GM23338 (cell line): ENCODE measurements around the gene ABCA13. TPM values are rescaled to one million over a fixed set of nuclear protein-coding genes. Genes with fewer than 3 reads are reported as not detected.

Experiments
- ATAC-seq: fragments of 200-7000 bp; cut with Tn5 transposase; 3 replicates; pipeline ENCODE4 v1.9.1; 2020
- DNase-seq: peaks from one replicate; pipeline ENCODE4 v3.0.0-alpha.2; 2015; ENCODE audit warnings: low spot score
- H2AFZ ChIP-seq: fragments of 200-600 bp; sonication (generic); 2 replicates; pipeline ENCODE4 v1.8.0; 2016; ENCODE audit warnings: antibody characterized with exemption, mild to moderate bottlenecking, moderate library complexity
- H3F3A ChIP-seq: fragments of 200-600 bp; sonication (generic); replicated peaks from 2 replicates; pipeline ENCODE4 v1.8.0; 2017; ENCODE audit warnings: antibody characterized with exemption, mixed run types, low read depth
- H3K27ac ChIP-seq: fragments of 200-600 bp; sonication (generic); 2 replicates; pipeline ENCODE4 v1.6.1; 2016; ENCODE audit warnings: low read depth
- H3K27me3 ChIP-seq: fragments of 200-600 bp; sonication (generic); 2 replicates; pipeline ENCODE4 v1.8.0; 2016; ENCODE audit warnings: mild to moderate bottlenecking, mixed run types, moderate library complexity; ENCODE audit not compliant: insufficient read depth
- H3K36me3 ChIP-seq: fragments of 200-600 bp; sonication (generic); 2 replicates; pipeline ENCODE4 v1.8.0; 2016; ENCODE audit warnings: mild to moderate bottlenecking; ENCODE audit not compliant: insufficient read depth
- H3K4me1 ChIP-seq: fragments of 200-600 bp; sonication (generic); 2 replicates; pipeline ENCODE4 v1.8.0; 2016; ENCODE audit warnings: mild to moderate bottlenecking, moderate library complexity; ENCODE audit not compliant: insufficient read depth
- H3K4me2 ChIP-seq: fragments of 200-600 bp; sonication (generic); 2 replicates; pipeline ENCODE4 v1.7.1; 2017; ENCODE audit warnings: mixed run types
- H3K4me3 ChIP-seq: fragments of 200-600 bp; sonication (generic); 2 replicates; pipeline ENCODE4 v1.6.1; 2016; ENCODE audit warnings: mixed run types
- H3K79me2 ChIP-seq: fragments of 200-600 bp; sonication (generic); replicated peaks from 2 replicates; pipeline ENCODE4 v1.8.0; 2017; ENCODE audit warnings: mild to moderate bottlenecking; ENCODE audit not compliant: insufficient read depth
- H3K9me2 ChIP-seq: fragments of 200-600 bp; sonication (generic); 2 replicates; pipeline ENCODE4 v1.8.0; 2017; ENCODE audit not compliant: insufficient read depth
- H4K20me1 ChIP-seq: fragments of 200-600 bp; sonication (generic); replicated peaks from 2 replicates; pipeline ENCODE4 v1.8.0; 2017; ENCODE audit warnings: mild to moderate bottlenecking; ENCODE audit not compliant: insufficient read depth
- H3K27ac Mint-ChIP-seq: 2 replicates; pipeline ENCODE4 v1.8.0; 2020; ENCODE audit warnings: inconsistent platforms, mild to moderate bottlenecking, moderate library complexity, mixed read lengths
- H3K27me3 Mint-ChIP-seq: 3 replicates; pipeline ENCODE4 v1.8.0; 2022; ENCODE audit warnings: low read depth, mild to moderate bottlenecking, moderate library complexity, mixed read lengths, inconsistent platforms; ENCODE audit not compliant: insufficient read depth, poor library complexity
- H3K36me3 Mint-ChIP-seq: 3 replicates; pipeline ENCODE4 v1.8.0; 2021; ENCODE audit warnings: low read depth, mild to moderate bottlenecking, inconsistent platforms, moderate library complexity, mixed read lengths
- H3K4me1 Mint-ChIP-seq: 3 replicates; pipeline ENCODE4 v1.8.0; 2020; ENCODE audit warnings: mild to moderate bottlenecking, inconsistent platforms, mixed read lengths
- H3K4me3 Mint-ChIP-seq: 3 replicates; pipeline ENCODE4 v1.8.0; 2021; ENCODE audit warnings: moderate library complexity, mild to moderate bottlenecking, inconsistent platforms, mixed read lengths
- H3K9me3 Mint-ChIP-seq: 3 replicates; pipeline ENCODE4 v1.8.0; 2020; ENCODE audit warnings: moderate library complexity, mild to moderate bottlenecking, inconsistent platforms, mixed read lengths
- CREB1 ChIP-seq: fragments of 250-450 bp; sonication (Bioruptor Pico); IDR thresholded peaks from 2 replicates; pipeline ENCODE4 v1.5.0; 2020; ENCODE audit warnings: low read depth, mild to moderate bottlenecking, moderate library complexity
- EZH2 ChIP-seq: fragments of 200-600 bp; sonication (generic); IDR thresholded peaks from one replicate; pipeline ENCODE4 v1.8.0; 2017; ENCODE audit warnings: antibody characterized with exemption, mild to moderate bottlenecking, low read depth; ENCODE audit not compliant: unreplicated experiment
- EZH2phosphoT487 ChIP-seq: fragments of 200-600 bp; sonication (generic); IDR thresholded peaks from one replicate; pipeline ENCODE4 v1.8.1; 2018; ENCODE audit warnings: antibody characterized with exemption; ENCODE audit not compliant: unreplicated experiment
- JUNB ChIP-seq: IDR thresholded peaks from one replicate; pipeline ENCODE4 v1.6.1; 2016; ENCODE audit warnings: antibody characterized with exemption; ENCODE audit not compliant: unreplicated experiment
- NANOG ChIP-seq: IDR thresholded peaks from 2 replicates; pipeline ENCODE4 v1.6.1; 2016; ENCODE audit warnings: antibody characterized with exemption, borderline replicate concordance
- POLR2AphosphoS5 ChIP-seq: IDR thresholded peaks from 2 replicates; pipeline ENCODE4 v1.6.1; 2016; ENCODE audit warnings: antibody characterized with exemption, low read depth
- REST ChIP-seq: IDR thresholded peaks from one replicate; pipeline ENCODE4 v1.6.1; 2018; ENCODE audit warnings: antibody characterized with exemption; ENCODE audit not compliant: unreplicated experiment
- STAT1 ChIP-seq: IDR thresholded peaks from one replicate; pipeline ENCODE4 v1.6.1; 2016; ENCODE audit warnings: antibody characterized with exemption; ENCODE audit not compliant: unreplicated experiment
- ZNF114 ChIP-seq: fragments of 250-450 bp; sonication (Bioruptor Pico); IDR thresholded peaks from 2 replicates; pipeline ENCODE4 v1.5.0; 2020; ENCODE audit warnings: mild to moderate bottlenecking, moderate library complexity
- ZNF331 ChIP-seq: fragments of 250-450 bp; sonication (Bioruptor Pico); IDR thresholded peaks from 2 replicates; pipeline ENCODE4 v1.5.0; 2020; ENCODE audit warnings: low read depth, mild to moderate bottlenecking, moderate library complexity
- ZNF462 ChIP-seq: fragments of 250-450 bp; sonication (Bioruptor Pico); IDR thresholded peaks from 2 replicates; pipeline ENCODE4 v1.5.0; 2020; ENCODE audit warnings: mild to moderate bottlenecking, moderate library complexity
- polyA plus RNA-seq: library from polyadenylated mRNA; unstranded; fragments of >200 nt; fragmentation: Nextera tagmentation; extraction: Ambion mirVana; gene quantifications from 2 replicates; pipeline ENCODE4 v1.2.1, GENCODE V29; 2016
- total RNA-seq: library from RNA; depleted of rRNA; stranded (reverse); fragments of >200 nt; shearing (Covaris generic); gene quantifications from 2 replicates; pipeline ENCODE4 v1.2.3, GENCODE V29; 2014
- TF ChIP-seq, protein P1 (sequence below), 2 experiments: fragments of 200-600 bp in 1 of 2; sonication (generic) in 1 of 2; conservative IDR thresholded peaks; 2 replicates each; pipeline versions ENCODE4 v1.5.1 to v1.6.1; 2016 to 2017; ENCODE audit warnings: antibody characterized with exemption in 2 of 2, low read depth in 2 of 2, mild to moderate bottlenecking in 2 of 2, moderate library complexity in 1 of 2
- TF ChIP-seq, protein P2 (sequence below): IDR thresholded peaks from 2 replicates; pipeline ENCODE4 v1.6.1; 2016; ENCODE audit warnings: antibody characterized with exemption

The ABCA13 gene
- total and polyA plus RNA-seq, 2 experiments from 2014 or later = 0.21 TPM; not detected in 1

GRCh38 chr7:48502021-48502420, 330.8 kb downstream of the ABCA13 start:
- H3K27me3 ChIP-seq = no peaks in the 10 kb centered on the region
- no peak overlapping the region for H3K4me3 ChIP-seq
- no peaks in the 10 kb centered on the region for H3K79me2 ChIP-seq
- no peak overlapping the region for H3K27ac ChIP-seq
- no peaks in the 10 kb centered on the region for H3K9me3 Mint-ChIP-seq
- DNase-seq = no peak
- no peaks in the 10 kb centered on the region for H3F3A ChIP-seq
- H3K27ac Mint-ChIP-seq = no peak overlapping the region
- no peaks in the 10 kb centered on the region for H4K20me1 ChIP-seq
- ATAC-seq = no peak
- no peaks in the 10 kb centered on the region for H3K4me1 ChIP-seq
- H2AFZ ChIP-seq = no peak overlapping the region
- no peak overlapping the region for H3K4me3 Mint-ChIP-seq
- no peaks in the 10 kb centered on the region for H3K27me3 Mint-ChIP-seq
- no peaks in the 10 kb centered on the region for H3K36me3 ChIP-seq
- no peaks in the 10 kb centered on the region for H3K4me1 Mint-ChIP-seq
- H3K9me2 ChIP-seq = 0 out of 2 replicates have a peak, but pooled peaks cover 5% of the 10 kb centered on the region
- TF ChIP-seq STAT1 = no peak
- TF ChIP-seq, protein P1, sequence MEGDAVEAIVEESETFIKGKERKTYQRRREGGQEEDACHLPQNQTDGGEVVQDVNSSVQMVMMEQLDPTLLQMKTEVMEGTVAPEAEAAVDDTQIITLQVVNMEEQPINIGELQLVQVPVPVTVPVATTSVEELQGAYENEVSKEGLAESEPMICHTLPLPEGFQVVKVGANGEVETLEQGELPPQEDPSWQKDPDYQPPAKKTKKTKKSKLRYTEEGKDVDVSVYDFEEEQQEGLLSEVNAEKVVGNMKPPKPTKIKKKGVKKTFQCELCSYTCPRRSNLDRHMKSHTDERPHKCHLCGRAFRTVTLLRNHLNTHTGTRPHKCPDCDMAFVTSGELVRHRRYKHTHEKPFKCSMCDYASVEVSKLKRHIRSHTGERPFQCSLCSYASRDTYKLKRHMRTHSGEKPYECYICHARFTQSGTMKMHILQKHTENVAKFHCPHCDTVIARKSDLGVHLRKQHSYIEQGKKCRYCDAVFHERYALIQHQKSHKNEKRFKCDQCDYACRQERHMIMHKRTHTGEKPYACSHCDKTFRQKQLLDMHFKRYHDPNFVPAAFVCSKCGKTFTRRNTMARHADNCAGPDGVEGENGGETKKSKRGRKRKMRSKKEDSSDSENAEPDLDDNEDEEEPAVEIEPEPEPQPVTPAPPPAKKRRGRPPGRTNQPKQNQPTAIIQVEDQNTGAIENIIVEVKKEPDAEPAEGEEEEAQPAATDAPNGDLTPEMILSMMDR (conservative IDR thresholded peaks at IDR 0.05; ENCODE audit: low read depth in 2 of 2) = no peak
- no peak for TF ChIP-seq ZNF331 (CRISPR knock-in tag)
- TF ChIP-seq, protein P2, sequence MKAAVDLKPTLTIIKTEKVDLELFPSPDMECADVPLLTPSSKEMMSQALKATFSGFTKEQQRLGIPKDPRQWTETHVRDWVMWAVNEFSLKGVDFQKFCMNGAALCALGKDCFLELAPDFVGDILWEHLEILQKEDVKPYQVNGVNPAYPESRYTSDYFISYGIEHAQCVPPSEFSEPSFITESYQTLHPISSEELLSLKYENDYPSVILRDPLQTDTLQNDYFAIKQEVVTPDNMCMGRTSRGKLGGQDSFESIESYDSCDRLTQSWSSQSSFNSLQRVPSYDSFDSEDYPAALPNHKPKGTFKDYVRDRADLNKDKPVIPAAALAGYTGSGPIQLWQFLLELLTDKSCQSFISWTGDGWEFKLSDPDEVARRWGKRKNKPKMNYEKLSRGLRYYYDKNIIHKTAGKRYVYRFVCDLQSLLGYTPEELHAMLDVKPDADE = no peak
- TF ChIP-seq ZNF462 = no peak
- TF ChIP-seq EZH2 = no peak
- TF ChIP-seq EZH2phosphoT487 = no peak
- no peak for TF ChIP-seq CREB1 (CRISPR knock-in tag)
- TF ChIP-seq ZNF114 (CRISPR knock-in tag) = no peak
- TF ChIP-seq NANOG = no peak
- TF ChIP-seq REST = no peak
- no peak for TF ChIP-seq POLR2AphosphoS5
- TF ChIP-seq JUNB = no peak
- H3K4me2 ChIP-seq = no peak overlapping the region
- H3K36me3 Mint-ChIP-seq = no peaks in the 10 kb centered on the region
